Thoracic aorta (tissue), 2 donors: ENCODE results near the gene PRR23C. TPM values are rescaled to one million over a fixed set of nuclear protein-coding genes. Genes with fewer than 3 reads are reported as not detected.
"Not testable (repeated sequence)": the region's sequence is repeated elsewhere in the genome, so short reads cannot be mapped to it uniquely, and the experiment has no call there.

Experiments used
- ATAC-seq: fragments of 150-250 bp; one replicate; pipeline ENCODE4 v1.8.0; 2017; ENCODE audit warnings: low read depth; ENCODE audit not compliant: insufficient number of reproducible peaks, low FRiP score
- DNase-seq: peaks from one replicate; pipeline ENCODE4 v3.0.0-alpha.2; 2020; ENCODE audit warnings: low spot score
- H3K27ac ChIP-seq, 2 donors: fragments of 200-600 bp; sonication (generic); 1 replicate in 1 of 2; 2 replicates in 1 of 2; pipeline ENCODE4 v1.5.1; 2016; ENCODE audit warnings: mild to moderate bottlenecking in 2 of 2, moderate library complexity in 2 of 2
- H3K27me3 ChIP-seq: fragments of 200-600 bp; sonication (generic); replicated peaks from 2 replicates; pipeline ENCODE4 v1.6.0; 2016; ENCODE audit warnings: mild to moderate bottlenecking; ENCODE audit not compliant: insufficient read depth
- H3K36me3 ChIP-seq: fragments of 200-600 bp; sonication (generic); one replicate; pipeline ENCODE4 v1.5.1; 2016
- H3K4me1 ChIP-seq, 2 donors: fragments of 200-600 bp; sonication (generic); 1 replicate in 1 of 2; 2 replicates in 1 of 2; pipeline versions ENCODE4 v1.5.1 to v1.6.0; 2016; ENCODE audit warnings: low read depth in 2 of 2, mild to moderate bottlenecking in 1 of 2; ENCODE audit not compliant: control insufficient read depth in 1 of 2
- H3K4me3 ChIP-seq: fragments of 200-600 bp; sonication (generic); 2 replicates; pipeline ENCODE4 v1.5.1; 2016; ENCODE audit warnings: mild to moderate bottlenecking
- H3K9me3 ChIP-seq: fragments of 200-600 bp; sonication (generic); 2 replicates; pipeline ENCODE4 v1.5.1; 2016
- total RNA-seq, 2 donors: library from RNA; depleted of rRNA; stranded (reverse); fragments of >200 nt; gene quantifications; one replicate each; pipeline versions ENCODE4 v1.1.0 to v1.2.3, GENCODE V29; 2016
- TF ChIP-seq, protein P1 (sequence below): fragments of 200-600 bp; sonication (generic); IDR thresholded peaks from one replicate; pipeline ENCODE4 v1.5.1; 2019; ENCODE audit warnings: antibody characterized with exemption

PRR23C gene
- total RNA-seq, 2 donors from 2014 or later = not detected

DNA sequence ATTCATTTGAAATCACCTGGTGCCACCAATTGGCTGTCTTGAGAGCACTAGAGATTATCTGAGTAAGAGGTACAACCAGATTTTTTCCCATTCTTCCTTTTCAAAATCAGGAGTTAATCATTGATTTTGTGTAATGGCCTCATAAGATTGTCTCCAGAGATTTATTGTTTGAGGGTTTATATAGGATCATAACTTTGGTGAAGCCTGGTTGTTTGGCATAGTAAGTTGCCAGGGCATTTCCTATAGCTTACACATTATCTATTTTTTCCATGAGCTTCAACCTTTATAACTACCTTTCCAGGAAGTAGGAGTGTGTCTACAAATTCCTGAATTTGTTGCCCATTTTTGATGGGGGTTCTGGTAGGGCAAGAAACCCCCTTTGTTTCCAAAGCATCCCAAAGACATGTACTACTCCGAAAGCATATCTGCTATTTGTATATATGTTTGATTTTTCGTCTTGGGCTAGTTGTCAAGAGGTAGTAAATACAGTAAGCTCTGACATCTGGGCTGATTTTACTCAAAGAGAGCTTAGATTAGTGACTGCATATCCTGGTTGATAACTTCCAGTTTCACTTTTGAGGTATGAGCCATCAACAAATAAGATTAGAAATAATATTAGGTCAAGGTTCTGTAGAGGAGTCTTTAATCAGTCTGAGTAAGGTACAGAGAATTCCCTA, 12.2 kb downstream of the PRR23C start:
- DNase-seq (no peak), ATAC-seq (no peak)
- Histone ChIP-seq H3K4me1 (no peaks in the 10 kb centered on the region), H3K27ac (no peak overlapping the region), H3K27me3 (no peaks in the 10 kb centered on the region), H3K4me3 (no peak overlapping the region), H3K36me3 (no peaks in the 10 kb centered on the region), H3K9me3 (peaks cover 4% of the 10 kb centered on the region)
- TF ChIP-seq, protein P1, sequence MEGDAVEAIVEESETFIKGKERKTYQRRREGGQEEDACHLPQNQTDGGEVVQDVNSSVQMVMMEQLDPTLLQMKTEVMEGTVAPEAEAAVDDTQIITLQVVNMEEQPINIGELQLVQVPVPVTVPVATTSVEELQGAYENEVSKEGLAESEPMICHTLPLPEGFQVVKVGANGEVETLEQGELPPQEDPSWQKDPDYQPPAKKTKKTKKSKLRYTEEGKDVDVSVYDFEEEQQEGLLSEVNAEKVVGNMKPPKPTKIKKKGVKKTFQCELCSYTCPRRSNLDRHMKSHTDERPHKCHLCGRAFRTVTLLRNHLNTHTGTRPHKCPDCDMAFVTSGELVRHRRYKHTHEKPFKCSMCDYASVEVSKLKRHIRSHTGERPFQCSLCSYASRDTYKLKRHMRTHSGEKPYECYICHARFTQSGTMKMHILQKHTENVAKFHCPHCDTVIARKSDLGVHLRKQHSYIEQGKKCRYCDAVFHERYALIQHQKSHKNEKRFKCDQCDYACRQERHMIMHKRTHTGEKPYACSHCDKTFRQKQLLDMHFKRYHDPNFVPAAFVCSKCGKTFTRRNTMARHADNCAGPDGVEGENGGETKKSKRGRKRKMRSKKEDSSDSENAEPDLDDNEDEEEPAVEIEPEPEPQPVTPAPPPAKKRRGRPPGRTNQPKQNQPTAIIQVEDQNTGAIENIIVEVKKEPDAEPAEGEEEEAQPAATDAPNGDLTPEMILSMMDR = no peak

- not testable (repeated sequence) for DNase-seq, H3K4me3 ChIP-seq, H3K27ac ChIP-seq, ATAC-seq, H3K36me3 ChIP-seq, H3K4me1 ChIP-seq, H3K9me3 ChIP-seq, H3K27me3 ChIP-seq
Observed at GRCh38 chr3:139030576-139030975, 14.1 kb downstream of the PRR23C start.

DNA sequence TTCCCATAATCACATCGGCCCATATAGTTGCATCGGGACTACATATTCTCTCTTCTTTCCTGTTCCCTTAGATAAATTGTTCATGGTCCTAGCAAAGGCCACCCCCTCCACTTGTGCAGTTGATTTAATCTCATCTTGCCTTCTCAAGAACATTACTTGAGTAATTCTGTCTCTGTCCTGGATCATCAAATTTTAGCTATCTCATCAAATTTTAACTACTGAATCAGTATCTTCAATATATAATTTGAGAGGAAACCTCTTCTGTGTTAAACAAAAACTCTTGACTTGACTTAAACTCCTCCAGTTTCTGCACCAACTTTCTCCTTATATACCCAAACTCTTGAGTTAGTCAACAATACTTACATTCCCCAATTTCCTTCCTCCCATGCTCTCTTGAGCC, 19.7 kb downstream of the PRR23C start:
- no peak overlapping the region for H3K27ac ChIP-seq
- H3K9me3 ChIP-seq = no peaks in the 10 kb centered on the region
- no peaks in the 10 kb centered on the region for H3K4me1 ChIP-seq
- no peak for ATAC-seq
- TF ChIP-seq, protein P1 = no peak
- DNase-seq = no peak
- no peaks in the 10 kb centered on the region for H3K36me3 ChIP-seq
- no peaks in the 10 kb centered on the region for H3K27me3 ChIP-seq
- no peak overlapping the region for H3K4me3 ChIP-seq

GRCh38 chr3:139020868-139021234, 23.8 kb downstream of the PRR23C start, which contains the start of gene PRR23B:
Gene PRR23B (minus strand): TSS chr3:139020926. CDS start chr3:139020661, 265 bp downstream.
- Histone ChIP-seq H3K4me1 (no peaks in the 10 kb centered on the region), H3K4me3 (no peak within 1 kb of the TSS), H3K27me3 (no peaks in the 10 kb centered on the region), H3K9me3 (no peaks in the 10 kb centered on the region), H3K27ac (no peak within 1 kb of the TSS), H3K36me3 (no peaks in the 10 kb centered on the region)
- TF ChIP-seq, protein P1 = no peak
- ATAC-seq (no peak), DNase-seq (no peak)

DNA sequence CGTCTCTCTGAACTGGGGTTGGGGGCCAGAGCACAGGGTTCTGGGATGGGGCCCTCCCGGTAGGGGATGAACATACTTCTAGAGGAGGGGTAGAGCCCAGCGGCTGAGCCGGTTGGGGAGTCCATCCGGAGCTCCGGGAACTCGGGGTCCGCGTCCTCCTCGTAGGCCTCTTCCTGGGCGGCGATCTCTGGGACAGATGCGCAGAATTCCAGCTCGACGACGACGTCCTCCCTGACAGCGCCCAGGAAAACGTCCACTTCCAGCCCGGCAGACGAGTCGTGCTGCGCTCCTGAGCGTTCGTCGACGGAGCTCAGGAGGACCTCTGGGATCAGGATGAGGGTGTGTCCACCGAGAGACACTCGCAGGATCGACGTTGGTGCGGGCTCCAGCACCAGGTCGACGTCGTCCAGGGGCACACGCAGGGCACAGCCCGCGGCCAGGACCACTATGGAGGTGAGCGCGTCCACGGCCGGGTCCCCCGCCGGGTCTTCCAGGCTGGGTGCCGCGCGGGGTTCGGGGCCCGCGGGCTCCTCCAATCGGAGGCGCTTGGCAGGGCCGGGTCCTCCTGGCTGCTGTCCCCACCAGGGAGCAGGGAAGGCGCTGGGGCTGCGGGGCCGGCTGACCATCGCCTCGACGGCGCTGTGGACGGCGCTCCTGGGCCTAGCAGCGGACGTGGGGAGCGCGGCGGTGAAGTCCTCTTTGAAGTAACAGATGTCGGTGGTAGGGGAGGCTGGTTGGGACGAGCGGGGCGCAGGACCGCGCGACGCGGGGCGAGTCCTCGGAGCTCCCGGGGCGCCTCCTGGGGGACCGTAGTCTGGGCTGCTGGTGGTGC, 24.4 kb downstream of the PRR23C start:
- Histone ChIP-seq H3K36me3 (no peaks in the 10 kb centered on the region), H3K9me3 (no peaks in the 10 kb centered on the region), H3K27ac (no peak overlapping the region), H3K4me1 (no peaks in the 10 kb centered on the region), H3K4me3 (no peak overlapping the region), H3K27me3 (no peaks in the 10 kb centered on the region)
- ATAC-seq (no peak), DNase-seq (no peak)
- TF ChIP-seq, protein P1 = no peak
